HCT116 (cell line): ENCODE measurements around the gene ALPL. TPM values are rescaled to one million over a fixed set of nuclear protein-coding genes. Genes with fewer than 3 reads are reported as not detected.
"Not testable (repeated sequence)": the region's sequence is repeated elsewhere in the genome, so short reads cannot be mapped to it uniquely, and the experiment has no call there.

ENCODE experiments used
- ATAC-seq: fragments of 200-7000 bp; cut with Tn5 transposase; 2 replicates; pipeline ENCODE4 v1.9.1; 2020; ENCODE audit warnings: mild to moderate bottlenecking, moderate library complexity
- BruUV-seq: library from RNA; stranded (reverse); fragments of 400-500 nt; replicated peaks from 2 replicates; lab custom pipeline; 2021; lab: Mats Ljungman, UMichigan
- CTCF ChIA-PET: fragments of 300-600 bp; sonication (Branson Sonifier 250); formaldehyde crosslinking; loops from one replicate; lab custom pipeline; 2021; ENCODE audit warnings: antibody characterized with exemption; lab: Charles Lee
- POLR2A ChIA-PET: fragments of 300-600, 350-600 bp; sonication (Branson Sonifier 250); formaldehyde crosslinking; loops from one replicate; lab custom pipeline; 2021; ENCODE audit warnings: antibody characterized with exemption; lab: Charles Lee
- RAD21 ChIA-PET, 2 experiments: fragments of 300-600 bp; sonication (Branson Sonifier 250); formaldehyde crosslinking; loops; one replicate each; lab custom pipeline; 2023; ENCODE audit warnings: low total read pairs in 2 of 2; ENCODE audit not compliant: uncharacterized antibody in 2 of 2, unreplicated experiment in 2 of 2, low non-redundant PET in 1 of 2; lab: Charles Lee
- DNase-seq: peaks from one replicate; pipeline ENCODE4 v3.0.0-alpha.2; 2010; ENCODE audit warnings: low read depth, low spot score
- H2AFZ ChIP-seq: fragments of 200-600 bp; shearing (Covaris generic), sonication (generic); 2 replicates; pipeline ENCODE4 v1.6.1; 2017; ENCODE audit warnings: low read depth, mixed run types, mixed read lengths, antibody characterized with exemption, low read length; ENCODE audit not compliant: poor library complexity, severe bottlenecking
- H3K27ac ChIP-seq: 2 replicates; pipeline ENCODE4 v1.5.1; 2012; ENCODE audit warnings: low read depth, low read length
- H3K27me3 ChIP-seq: fragments of 200-600 bp; sonication (generic); 2 replicates; pipeline ENCODE4 v1.6.1; 2016; ENCODE audit warnings: mixed run types, low read length, mixed read lengths; ENCODE audit not compliant: insufficient read depth
- H3K36me3 ChIP-seq, 2 experiments: fragments of 200-500 bp in 1 of 2; fragments of 200-600 bp in 1 of 2; sonication (Bioruptor generic) in 1 of 2; sonication (generic) in 1 of 2; 2 replicates each; pipeline versions ENCODE4 v1.5.1 to v1.6.1; 2014 to 2016; ENCODE audit warnings: low read length in 2 of 2, inconsistent platforms in 1 of 2, mixed read lengths in 1 of 2, mixed run types in 1 of 2; ENCODE audit not compliant: insufficient read depth in 2 of 2, control insufficient read depth in 1 of 2
- H3K4me1 ChIP-seq, 2 experiments: fragments of 200-600 bp in 1 of 2; sonication (generic) in 1 of 2; 2 replicates each; pipeline versions ENCODE4 v1.5.1 to v1.6.1; 2012 to 2017; ENCODE audit warnings: low read length in 2 of 2, inconsistent platforms in 1 of 2, mild to moderate bottlenecking in 1 of 2, mixed read lengths in 1 of 2, mixed run types in 1 of 2, moderate library complexity in 1 of 2; ENCODE audit not compliant: insufficient read depth in 2 of 2, control insufficient read depth in 1 of 2
- H3K4me2 ChIP-seq: fragments of 200-600 bp; sonication (generic); 2 replicates; pipeline ENCODE4 v1.6.1; 2017; ENCODE audit warnings: mixed run types, low read length, mixed read lengths
- H3K4me3 ChIP-seq, 2 experiments: fragments of 200-600 bp in 1 of 2; sonication (generic) in 1 of 2; replicated peaks in 1 of 2; 2 replicates each; pipeline ENCODE4 v1.5.1; 2011 to 2016; ENCODE audit warnings: low read length in 2 of 2, control low read depth in 1 of 2, low read depth in 1 of 2, mild to moderate bottlenecking in 1 of 2, mixed read lengths in 1 of 2, mixed run types in 1 of 2
- H3K79me2 ChIP-seq: fragments of 200-600 bp; sonication (generic); 2 replicates; pipeline ENCODE4 v1.6.1; 2017; ENCODE audit warnings: mild to moderate bottlenecking, mixed run types, low read length, moderate library complexity, mixed read lengths; ENCODE audit not compliant: insufficient read depth
- H3K9ac ChIP-seq: fragments of 200-600 bp; sonication (generic); 2 replicates; pipeline ENCODE4 v1.6.1; 2016; ENCODE audit warnings: low read length, mixed read lengths
- H3K9me2 ChIP-seq: fragments of 200-600 bp; sonication (generic), shearing (Covaris generic); 2 replicates; pipeline ENCODE4 v1.6.1; 2017; ENCODE audit warnings: mixed run types, mild to moderate bottlenecking, moderate library complexity; ENCODE audit not compliant: insufficient read depth
- H3K9me3 ChIP-seq, 2 experiments: fragments of 200-500 bp in 1 of 2; fragments of 200-600 bp in 1 of 2; sonication (Bioruptor generic) in 1 of 2; sonication (generic) in 1 of 2; 2 replicates each; pipeline ENCODE4 v1.6.1; 2014 to 2017; ENCODE audit warnings: low read length in 2 of 2, mixed read lengths in 2 of 2, inconsistent platforms in 1 of 2, low read depth in 1 of 2, mild to moderate bottlenecking in 1 of 2, mixed run types in 1 of 2, moderate library complexity in 1 of 2; ENCODE audit not compliant: control insufficient read depth in 1 of 2, insufficient read depth in 1 of 2
- H4K20me1 ChIP-seq: fragments of 200-600 bp; sonication (generic), shearing (Covaris generic); 2 replicates; pipeline ENCODE4 v1.6.1; 2017; ENCODE audit warnings: mixed run types, mild to moderate bottlenecking, moderate library complexity; ENCODE audit not compliant: insufficient read depth
- CEBPB ChIP-seq: IDR thresholded peaks from 2 replicates; pipeline ENCODE4 v1.6.1; 2012; ENCODE audit warnings: low read depth
- EGR1 ChIP-seq: IDR thresholded peaks from 2 replicates; pipeline ENCODE4 v1.6.1; 2012; ENCODE audit warnings: low read depth
- ELF1 ChIP-seq: IDR thresholded peaks from 2 replicates; pipeline ENCODE4 v1.6.1; 2012; ENCODE audit warnings: low read depth, borderline replicate concordance
- EZH2phosphoT487 ChIP-seq: fragments of 200-600 bp; IDR thresholded peaks from 2 replicates; pipeline ENCODE4 v1.6.1; 2018; ENCODE audit warnings: antibody characterized with exemption, borderline replicate concordance
- POLR2A ChIP-seq: IDR thresholded peaks from 2 replicates; pipeline ENCODE4 v1.7.0; 2011; ENCODE audit warnings: borderline replicate concordance; ENCODE audit not compliant: insufficient read depth, insufficient read length; ENCODE audit errors: extremely low read depth
- POLR2AphosphoS5 ChIP-seq: IDR thresholded peaks from 2 replicates; pipeline ENCODE4 v1.6.1; 2011; ENCODE audit warnings: mild to moderate bottlenecking, low read depth, low read length, moderate library complexity
- SIN3A ChIP-seq: IDR thresholded peaks from 2 replicates; pipeline ENCODE4 v1.6.1; 2012; ENCODE audit warnings: low read depth
- SRF ChIP-seq: IDR thresholded peaks from 2 replicates; pipeline ENCODE4 v1.6.1; 2012; ENCODE audit warnings: low read depth
- TCF7L2 ChIP-seq: IDR thresholded peaks from 2 replicates; pipeline ENCODE4 v1.7.0; 2011; ENCODE audit warnings: borderline replicate concordance, inconsistent platforms; ENCODE audit not compliant: insufficient read depth, insufficient read length; ENCODE audit errors: extremely low read depth
- YY1 ChIP-seq: IDR thresholded peaks from 2 replicates; pipeline ENCODE4 v1.6.1; 2011; ENCODE audit warnings: low read length, low read depth, moderate library complexity, mild to moderate bottlenecking; ENCODE audit not compliant: insufficient replicate concordance; ENCODE audit errors: extremely low read depth
- ZFX ChIP-seq: fragments of 450-650 bp; IDR thresholded peaks from 2 replicates; pipeline ENCODE4 v1.6.1; 2017
- ZNF274 ChIP-seq: fragments of 200-500 bp; sonication (Bioruptor generic); IDR thresholded peaks from 2 replicates; pipeline ENCODE4 v1.6.1; 2014; ENCODE audit warnings: mild to moderate bottlenecking, low read depth, low read length, inconsistent platforms
- intact Hi-C: fragments of 100-400 bp; cut with micrococcal nuclease; formaldehyde crosslinking; loops from 2 replicates; pipeline ENCODE4 v1.10.0; 2022
- total RNA-seq: library from RNA; stranded (reverse); gene quantifications from one replicate; pipeline ENCODE4 v1.2.1, GENCODE V29; 2021; ENCODE audit not compliant: unreplicated experiment
- TF ChIP-seq, protein P1 (sequence below): IDR thresholded peaks from 2 replicates; pipeline ENCODE4 v1.6.1; 2012
- TF ChIP-seq, protein P2 (sequence below), 3 experiments: fragments of 200-600 bp in 1 of 3; sonication (generic) in 1 of 3; IDR thresholded peaks in 2 of 3; conservative IDR thresholded peaks in 1 of 3; 2 replicates each; pipeline ENCODE4 v1.5.1; 2012 to 2017; ENCODE audit warnings: low read depth in 2 of 3, low read length in 2 of 3, antibody characterized with exemption in 1 of 3, borderline replicate concordance in 1 of 3, control low read depth in 1 of 3, mild to moderate bottlenecking in 1 of 3, mixed read lengths in 1 of 3, mixed run types in 1 of 3, moderate library complexity in 1 of 3; ENCODE audit not compliant: insufficient read depth in 1 of 3
- TF ChIP-seq, protein P3 (sequence below): IDR thresholded peaks from 2 replicates; pipeline ENCODE4 v1.6.1; 2012
- TF ChIP-seq, protein P4 (sequence below): IDR thresholded peaks from 2 replicates; pipeline ENCODE4 v1.6.1; 2012; ENCODE audit warnings: low read depth

The ALPL gene
- total RNA-seq, 1 experiment from 2014 or later: 0.61 TPM

DNA sequence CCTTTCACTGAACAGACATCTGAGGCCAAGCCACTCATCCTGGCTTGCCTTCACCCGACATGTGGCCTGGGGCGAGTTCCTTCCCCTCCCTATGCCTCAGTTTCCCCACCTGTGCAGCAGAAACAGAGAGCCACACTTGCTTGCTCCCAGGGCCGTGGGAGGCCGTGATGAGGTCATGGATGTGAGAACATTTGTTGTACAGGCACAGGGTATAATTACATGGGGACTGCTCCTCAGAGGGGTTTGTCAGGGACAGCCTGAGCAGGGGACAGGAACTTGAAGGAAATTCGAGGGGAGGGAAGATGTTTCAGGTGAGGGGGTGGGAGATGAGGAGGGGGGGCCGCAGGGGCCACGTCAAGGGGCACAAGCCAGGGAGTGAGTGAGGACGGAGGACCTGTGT lies 56.1 kb downstream of the ALPL start:
- RAD21 ChIA-PET: no interaction called here
- Histone ChIP-seq H4K20me1 (no peaks in the 10 kb centered on the region), H3K9ac (no peak overlapping the region), H3K4me1 (peaks cover 0 to 9% of the 10 kb centered on the region in 2 experiments; a peak in 1 of 4 replicates), H3K4me3 (no peak overlapping the region), H3K4me2 (no peak overlapping the region), H2AFZ (no peak overlapping the region), H3K27ac (no peak overlapping the region), H3K9me3 (no peaks in the 10 kb centered on the region), H3K9me2 (no peaks in the 10 kb centered on the region), H3K36me3 (no peaks in the 10 kb centered on the region), H3K27me3 (no peaks in the 10 kb centered on the region), H3K79me2 (no peaks in the 10 kb centered on the region)
- DNase-seq: no peak
- TF ChIP-seq, protein P1, sequence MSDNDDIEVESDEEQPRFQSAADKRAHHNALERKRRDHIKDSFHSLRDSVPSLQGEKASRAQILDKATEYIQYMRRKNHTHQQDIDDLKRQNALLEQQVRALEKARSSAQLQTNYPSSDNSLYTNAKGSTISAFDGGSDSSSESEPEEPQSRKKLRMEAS: no peak
- TF ChIP-seq YY1 (no peak), ZNF274 (no peak), EGR1 (no peak), CEBPB (no peak), ELF1 (no peak), POLR2A (no peak), SIN3A (no peak), TCF7L2 (no peak), EZH2phosphoT487 (no peak), SRF (no peak), POLR2AphosphoS5 (no peak), ZFX (no peak)
- TF ChIP-seq, protein P2, sequence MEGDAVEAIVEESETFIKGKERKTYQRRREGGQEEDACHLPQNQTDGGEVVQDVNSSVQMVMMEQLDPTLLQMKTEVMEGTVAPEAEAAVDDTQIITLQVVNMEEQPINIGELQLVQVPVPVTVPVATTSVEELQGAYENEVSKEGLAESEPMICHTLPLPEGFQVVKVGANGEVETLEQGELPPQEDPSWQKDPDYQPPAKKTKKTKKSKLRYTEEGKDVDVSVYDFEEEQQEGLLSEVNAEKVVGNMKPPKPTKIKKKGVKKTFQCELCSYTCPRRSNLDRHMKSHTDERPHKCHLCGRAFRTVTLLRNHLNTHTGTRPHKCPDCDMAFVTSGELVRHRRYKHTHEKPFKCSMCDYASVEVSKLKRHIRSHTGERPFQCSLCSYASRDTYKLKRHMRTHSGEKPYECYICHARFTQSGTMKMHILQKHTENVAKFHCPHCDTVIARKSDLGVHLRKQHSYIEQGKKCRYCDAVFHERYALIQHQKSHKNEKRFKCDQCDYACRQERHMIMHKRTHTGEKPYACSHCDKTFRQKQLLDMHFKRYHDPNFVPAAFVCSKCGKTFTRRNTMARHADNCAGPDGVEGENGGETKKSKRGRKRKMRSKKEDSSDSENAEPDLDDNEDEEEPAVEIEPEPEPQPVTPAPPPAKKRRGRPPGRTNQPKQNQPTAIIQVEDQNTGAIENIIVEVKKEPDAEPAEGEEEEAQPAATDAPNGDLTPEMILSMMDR (IDR thresholded peaks at IDR 0.05 in 2 of 3, conservative IDR thresholded peaks at IDR 0.05 in 1 of 3; ENCODE audit: borderline replicate concordance in 1 of 3, insufficient read depth in 1 of 3, low read depth in 2 of 3, low read length in 2 of 3): no peak
- TF ChIP-seq, protein P3, sequence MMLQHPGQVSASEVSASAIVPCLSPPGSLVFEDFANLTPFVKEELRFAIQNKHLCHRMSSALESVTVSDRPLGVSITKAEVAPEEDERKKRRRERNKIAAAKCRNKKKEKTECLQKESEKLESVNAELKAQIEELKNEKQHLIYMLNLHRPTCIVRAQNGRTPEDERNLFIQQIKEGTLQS: no peak
- TF ChIP-seq, protein P4, sequence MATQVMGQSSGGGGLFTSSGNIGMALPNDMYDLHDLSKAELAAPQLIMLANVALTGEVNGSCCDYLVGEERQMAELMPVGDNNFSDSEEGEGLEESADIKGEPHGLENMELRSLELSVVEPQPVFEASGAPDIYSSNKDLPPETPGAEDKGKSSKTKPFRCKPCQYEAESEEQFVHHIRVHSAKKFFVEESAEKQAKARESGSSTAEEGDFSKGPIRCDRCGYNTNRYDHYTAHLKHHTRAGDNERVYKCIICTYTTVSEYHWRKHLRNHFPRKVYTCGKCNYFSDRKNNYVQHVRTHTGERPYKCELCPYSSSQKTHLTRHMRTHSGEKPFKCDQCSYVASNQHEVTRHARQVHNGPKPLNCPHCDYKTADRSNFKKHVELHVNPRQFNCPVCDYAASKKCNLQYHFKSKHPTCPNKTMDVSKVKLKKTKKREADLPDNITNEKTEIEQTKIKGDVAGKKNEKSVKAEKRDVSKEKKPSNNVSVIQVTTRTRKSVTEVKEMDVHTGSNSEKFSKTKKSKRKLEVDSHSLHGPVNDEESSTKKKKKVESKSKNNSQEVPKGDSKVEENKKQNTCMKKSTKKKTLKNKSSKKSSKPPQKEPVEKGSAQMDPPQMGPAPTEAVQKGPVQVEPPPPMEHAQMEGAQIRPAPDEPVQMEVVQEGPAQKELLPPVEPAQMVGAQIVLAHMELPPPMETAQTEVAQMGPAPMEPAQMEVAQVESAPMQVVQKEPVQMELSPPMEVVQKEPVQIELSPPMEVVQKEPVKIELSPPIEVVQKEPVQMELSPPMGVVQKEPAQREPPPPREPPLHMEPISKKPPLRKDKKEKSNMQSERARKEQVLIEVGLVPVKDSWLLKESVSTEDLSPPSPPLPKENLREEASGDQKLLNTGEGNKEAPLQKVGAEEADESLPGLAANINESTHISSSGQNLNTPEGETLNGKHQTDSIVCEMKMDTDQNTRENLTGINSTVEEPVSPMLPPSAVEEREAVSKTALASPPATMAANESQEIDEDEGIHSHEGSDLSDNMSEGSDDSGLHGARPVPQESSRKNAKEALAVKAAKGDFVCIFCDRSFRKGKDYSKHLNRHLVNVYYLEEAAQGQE: no peak
- POLR2A ChIA-PET: no interaction called here
- intact Hi-C loops: no loop called here
- ATAC-seq: no peak
- CTCF ChIA-PET: no interaction called here
- BruUV-seq: no TSS peak

DNA sequence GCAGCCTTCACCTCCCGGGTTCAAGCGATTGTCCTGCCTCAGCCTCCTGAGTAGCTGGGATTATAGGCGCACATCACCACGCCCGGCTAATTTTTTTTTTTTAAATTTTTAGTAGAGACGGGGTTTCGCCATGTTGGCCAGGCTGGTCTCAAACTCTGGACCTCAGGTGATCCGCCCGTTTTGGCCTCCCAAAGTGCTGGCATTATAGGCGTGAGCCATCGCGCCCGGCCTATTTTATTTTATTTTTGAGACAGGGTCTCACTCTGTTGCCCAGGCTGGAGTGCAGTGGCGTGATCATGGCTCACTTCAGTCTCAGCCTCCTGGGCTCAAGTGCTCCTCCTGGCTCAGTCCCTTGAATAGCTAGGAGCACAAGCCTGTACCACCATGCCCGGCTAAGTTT lies 57.1 kb downstream of the ALPL start:
- POLR2A ChIA-PET, DNase-seq, H3K79me2 ChIP-seq, H4K20me1 ChIP-seq, H3K9me2 ChIP-seq, CTCF ChIA-PET, H3K9ac ChIP-seq, H2AFZ ChIP-seq, H3K4me3 ChIP-seq, ATAC-seq, H3K27ac ChIP-seq, H3K4me1 ChIP-seq, H3K36me3 ChIP-seq, RAD21 ChIA-PET, BruUV-seq, H3K4me2 ChIP-seq, H3K9me3 ChIP-seq, H3K27me3 ChIP-seq, intact Hi-C loops: not testable (repeated sequence)
